Measurements from ENCODE around the gene MLIP. TPM values are rescaled to one million over a fixed set of nuclear protein-coding genes. Genes with fewer than 3 reads are reported as not detected.
A peak's percentile ranks its signal among the peaks of the same experiment; 100 is the strongest.
"Not testable (repeated sequence)": the region's sequence is repeated elsewhere in the genome, so short reads cannot be mapped to it uniquely, and the experiment has no call there.

Gene MLIP
- total RNA-seq, 1 donor from 2014 or later: not detected

GRCh38 chr6:54243699-54244098 lies 132.5 kb downstream of the MLIP start:
- H3K27me3 Mint-ChIP-seq (ENCODE audit: unreplicated experiment): no peaks in the 10 kb centered on the region

GRCh38 chr6:54244430-54244829 lies 133.2 kb downstream of the MLIP start:
- H3K27me3 Mint-ChIP-seq (ENCODE audit: unreplicated experiment): no peaks in the 10 kb centered on the region
- peaks cover 11% of the 10 kb centered on the region for H3K4me1 Mint-ChIP-seq (ENCODE audit: unreplicated experiment)
- peak; percentile 72 for TF ChIP-seq CTCF (IDR thresholded peaks at IDR 0.05)
- DNase-seq (ENCODE audit: extremely low spot score, unreplicated experiment): no peak
- no peak overlapping the region for H3K27ac Mint-ChIP-seq (ENCODE audit: unreplicated experiment)
- no peaks in the 10 kb centered on the region for H3K36me3 Mint-ChIP-seq (ENCODE audit: unreplicated experiment)
- H3K4me3 Mint-ChIP-seq (ENCODE audit: unreplicated experiment): no peak overlapping the region
- no peaks in the 10 kb centered on the region for H3K9me3 Mint-ChIP-seq (ENCODE audit: unreplicated experiment)

More at GRCh38 chr6:54243699-54244098, 132.5 kb downstream of the MLIP start:
- no peaks in the 10 kb centered on the region for H3K36me3 Mint-ChIP-seq (ENCODE audit: unreplicated experiment)
- TF ChIP-seq CTCF (IDR thresholded peaks at IDR 0.05): no peak
- DNase-seq (ENCODE audit: extremely low spot score, unreplicated experiment): no peak
- no peak overlapping the region for H3K4me3 Mint-ChIP-seq (ENCODE audit: unreplicated experiment)
- H3K27ac Mint-ChIP-seq (ENCODE audit: unreplicated experiment): no peak overlapping the region
- H3K4me1 Mint-ChIP-seq (ENCODE audit: unreplicated experiment): peaks cover 14% of the 10 kb centered on the region
- H3K9me3 Mint-ChIP-seq (ENCODE audit: unreplicated experiment): no peaks in the 10 kb centered on the region

- H3K36me3 Mint-ChIP-seq (ENCODE audit: unreplicated experiment): no peaks in the 10 kb centered on the region
- TF ChIP-seq CTCF (IDR thresholded peaks at IDR 0.05): no peak
- H3K27me3 Mint-ChIP-seq (ENCODE audit: unreplicated experiment): no peaks in the 10 kb centered on the region
- no peak for DNase-seq (ENCODE audit: extremely low spot score, unreplicated experiment)
- H3K4me3 Mint-ChIP-seq (ENCODE audit: unreplicated experiment): no peak overlapping the region
- H3K27ac Mint-ChIP-seq (ENCODE audit: unreplicated experiment): no peak overlapping the region
- H3K4me1 Mint-ChIP-seq (ENCODE audit: unreplicated experiment): peaks cover 11% of the 10 kb centered on the region
- H3K9me3 Mint-ChIP-seq (ENCODE audit: unreplicated experiment): no peaks in the 10 kb centered on the region
These were observed 134.0 kb downstream of the MLIP start for GRCh38 chr6:54245265-54245664.

- H3K27me3 Mint-ChIP-seq (ENCODE audit: unreplicated experiment): no peaks in the 10 kb centered on the region
- no peak for DNase-seq (ENCODE audit: extremely low spot score, unreplicated experiment)
- peak overlapping the region; percentile 19 for H3K27ac Mint-ChIP-seq (ENCODE audit: unreplicated experiment)
- no peaks in the 10 kb centered on the region for H3K9me3 Mint-ChIP-seq (ENCODE audit: unreplicated experiment)
- H3K4me3 Mint-ChIP-seq (ENCODE audit: unreplicated experiment): no peak overlapping the region
- TF ChIP-seq CTCF (IDR thresholded peaks at IDR 0.05): no peak
- peaks cover 11% of the 10 kb centered on the region for H3K4me1 Mint-ChIP-seq (ENCODE audit: unreplicated experiment)
- H3K36me3 Mint-ChIP-seq (ENCODE audit: unreplicated experiment): no peaks in the 10 kb centered on the region
These were observed 137.1 kb downstream of the MLIP start for GRCh38 chr6:54248319-54248718.

GRCh38 chr6:54248994-54249393 lies 137.8 kb downstream of the MLIP start:
- Mint-ChIP-seq H3K27ac (ENCODE audit: unreplicated experiment) (no peak overlapping the region), H3K4me1 (ENCODE audit: unreplicated experiment) (peaks cover 11% of the 10 kb centered on the region), H3K4me3 (ENCODE audit: unreplicated experiment) (no peak overlapping the region), H3K9me3 (ENCODE audit: unreplicated experiment) (no peaks in the 10 kb centered on the region), H3K36me3 (ENCODE audit: unreplicated experiment) (no peaks in the 10 kb centered on the region), H3K27me3 (ENCODE audit: unreplicated experiment) (no peaks in the 10 kb centered on the region)
- TF ChIP-seq CTCF (IDR thresholded peaks at IDR 0.05): no peak
- DNase-seq (ENCODE audit: extremely low spot score, unreplicated experiment): no peak

GRCh38 chr6:54249812-54250211 lies 138.6 kb downstream of the MLIP start:
- H3K36me3 Mint-ChIP-seq (ENCODE audit: unreplicated experiment); H3K9me3 Mint-ChIP-seq (ENCODE audit: unreplicated experiment): not testable (repeated sequence)

More at GRCh38 chr6:54249812-54250211, 138.6 kb downstream of the MLIP start:
- H3K4me1 Mint-ChIP-seq (ENCODE audit: unreplicated experiment): peaks cover 11% of the 10 kb centered on the region
- not testable (repeated sequence) for H3K27me3 Mint-ChIP-seq (ENCODE audit: unreplicated experiment); DNase-seq (ENCODE audit: extremely low spot score, unreplicated experiment); H3K4me3 Mint-ChIP-seq (ENCODE audit: unreplicated experiment); H3K27ac Mint-ChIP-seq (ENCODE audit: unreplicated experiment)
